Fibroblast of lung (primary cell): ENCODE measurements around the gene RANBP3L.

Source experiments
- CTCF ChIP-seq, 2 donors: IDR thresholded peaks in 1 of 2; conservative IDR thresholded peaks in 1 of 2; 1 replicate in 1 of 2; 2 replicates in 1 of 2; pipeline ENCODE4 v1.5.1; 2011 to 2012; ENCODE audit warnings: low read length in 2 of 2, control low read depth in 1 of 2, inconsistent platforms in 1 of 2, low read depth in 1 of 2, mild to moderate bottlenecking in 1 of 2
- EZH2 ChIP-seq: IDR thresholded peaks from 2 replicates; pipeline ENCODE4 v1.5.1; 2012; ENCODE audit warnings: low read length, control low read depth, mild to moderate bottlenecking; ENCODE audit errors: missing control alignments

- TF ChIP-seq EZH2 (no peak), CTCF (conservative IDR thresholded peaks at IDR 0.05 in 1 of 2, IDR thresholded peaks at IDR 0.05 in 1 of 2; ENCODE audit: low read depth in 1 of 2, low read length in 2 of 2) (no peak)
These were observed 87.3 kb downstream of the RANBP3L start for GRCh38 chr5:36214436-36214835.
